Osteoblast (primary cell): Measurements from ENCODE around the gene KRT12. TPM values are rescaled to one million over a fixed set of nuclear protein-coding genes. Genes with fewer than 3 reads are reported as not detected.
"Not testable (repeated sequence)": the region's sequence is repeated elsewhere in the genome, so short reads cannot be mapped to it uniquely, and the experiment has no call there.

Source experiments
- DNase-seq: peaks from one replicate; pipeline ENCODE4 v3.0.0; 2011; ENCODE audit warnings: low spot score, mixed read lengths; ENCODE audit not compliant: insufficient read length; ENCODE audit errors: missing footprints
- H2AFZ ChIP-seq: 2 replicates; pipeline ENCODE4 v1.6.0; 2011; ENCODE audit warnings: mild to moderate bottlenecking, low read length
- H3K27ac ChIP-seq: 2 replicates; pipeline ENCODE4 v1.5.1; 2011; ENCODE audit warnings: mild to moderate bottlenecking, low read depth, low read length, moderate library complexity
- H3K27me3 ChIP-seq: 2 replicates; pipeline ENCODE4 v1.6.0; 2012; ENCODE audit warnings: mild to moderate bottlenecking, control low read depth, inconsistent platforms, low read length, moderate library complexity; ENCODE audit not compliant: insufficient read depth
- H3K36me3 ChIP-seq: 2 replicates; pipeline ENCODE4 v1.5.1; 2011; ENCODE audit warnings: mild to moderate bottlenecking, low read length, control low read depth, moderate library complexity; ENCODE audit not compliant: insufficient read depth
- H3K4me1 ChIP-seq: 2 replicates; pipeline ENCODE4 v1.5.1; 2011; ENCODE audit warnings: mild to moderate bottlenecking, low read length, control low read depth, moderate library complexity; ENCODE audit not compliant: insufficient read depth
- H3K4me2 ChIP-seq: 2 replicates; pipeline ENCODE4 v1.6.0; 2011; ENCODE audit warnings: mild to moderate bottlenecking, low read length; ENCODE audit not compliant: insufficient read depth
- H3K4me3 ChIP-seq: fragments of 200-600 bp; sonication (generic); 3 replicates; pipeline ENCODE4 v1.5.1; 2012; ENCODE audit warnings: mild to moderate bottlenecking, low read length, inconsistent platforms; ENCODE audit not compliant: insufficient read depth
- H3K79me2 ChIP-seq: 2 replicates; pipeline ENCODE4 v1.6.0; 2012; ENCODE audit warnings: mild to moderate bottlenecking, low read length, control low read depth, inconsistent platforms; ENCODE audit not compliant: insufficient read depth
- H3K9me3 ChIP-seq: 2 replicates; pipeline ENCODE4 v1.5.1; 2011; ENCODE audit warnings: low read depth, low read length, control low read depth
- H4K20me1 ChIP-seq: 2 replicates; pipeline ENCODE4 v1.6.0; 2012; ENCODE audit warnings: mild to moderate bottlenecking, low read length, control low read depth; ENCODE audit not compliant: insufficient read depth
- CTCF ChIP-seq: IDR thresholded peaks from 2 replicates; pipeline ENCODE4 v1.5.1; 2011; ENCODE audit warnings: mild to moderate bottlenecking, low read depth, low read length, moderate library complexity; ENCODE audit errors: extremely low read depth
- total RNA-seq: library from RNA; depleted of rRNA; stranded (reverse); fragments of >200 nt; gene quantifications from 2 replicates; pipeline ENCODE4 v1.2.3, GENCODE V29; 2012

KRT12 gene
- total RNA-seq, 1 donor: not detected

- no peaks in the 10 kb centered on the region for H3K79me2 ChIP-seq
- no peaks in the 10 kb centered on the region for H3K36me3 ChIP-seq
- no peak overlapping the region for H2AFZ ChIP-seq
- no peak for DNase-seq
- H3K9me3 ChIP-seq: no peaks in the 10 kb centered on the region
- no peak overlapping the region for H3K4me3 ChIP-seq
- no peaks in the 10 kb centered on the region for H3K27me3 ChIP-seq
- peaks cover 9% of the 10 kb centered on the region for H3K4me1 ChIP-seq
- no peak overlapping the region for H3K27ac ChIP-seq
- TF ChIP-seq CTCF: no peak
- no peaks in the 10 kb centered on the region for H4K20me1 ChIP-seq
- no peak overlapping the region for H3K4me2 ChIP-seq
Measured at GRCh38 chr17:40870136-40870535, 3.1 kb upstream of the KRT12 start.

DNA sequence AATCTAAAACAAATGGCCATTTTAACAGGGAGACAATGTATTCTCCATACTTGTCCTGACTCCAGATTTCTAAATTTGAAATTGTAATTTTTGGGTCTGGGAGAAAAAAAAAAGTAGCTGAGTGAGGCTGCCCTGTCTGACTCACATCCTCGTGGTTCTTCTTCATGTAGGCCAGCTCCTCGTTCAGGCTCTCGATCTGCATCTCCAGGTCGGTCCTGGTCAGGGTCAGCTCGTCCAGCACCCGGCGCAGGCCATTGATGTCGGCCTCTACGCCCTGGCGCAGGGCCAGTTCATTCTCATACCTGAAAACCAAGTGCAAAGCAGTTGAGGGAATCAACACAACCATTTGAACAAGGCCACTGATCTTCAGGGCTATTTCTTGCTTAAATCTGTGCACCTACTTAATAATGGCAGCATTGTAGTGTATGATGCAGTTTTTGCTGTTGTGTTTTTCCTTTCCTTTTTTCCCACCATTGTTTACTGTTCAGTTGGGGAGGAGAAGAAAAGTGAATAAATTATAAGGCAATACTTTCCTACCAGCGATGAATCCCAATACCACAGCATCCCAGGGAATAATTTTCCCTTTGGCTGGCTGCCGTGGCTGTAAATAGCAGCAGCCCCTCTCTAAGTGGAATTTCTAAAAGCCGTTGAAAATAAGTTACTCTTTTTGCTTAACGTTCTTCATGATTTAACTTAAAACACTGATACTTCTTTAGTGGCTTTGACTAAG, 2.2 kb downstream of the KRT12 start:
- DNase-seq: peak; percentile 80
- no peak for TF ChIP-seq CTCF
- H3K36me3 ChIP-seq: no peaks in the 10 kb centered on the region
- no peaks in the 10 kb centered on the region for H4K20me1 ChIP-seq
- no peaks in the 10 kb centered on the region for H3K79me2 ChIP-seq
- H3K4me3 ChIP-seq: no peak overlapping the region
- no peak overlapping the region for H3K4me2 ChIP-seq
- H3K27ac ChIP-seq: peak overlapping the region; percentile 18
- H3K9me3 ChIP-seq: no peaks in the 10 kb centered on the region
- peak overlapping the region; percentile 83 for H2AFZ ChIP-seq
- no peaks in the 10 kb centered on the region for H3K27me3 ChIP-seq
- H3K4me1 ChIP-seq: peaks cover 6% of the 10 kb centered on the region

DNA sequence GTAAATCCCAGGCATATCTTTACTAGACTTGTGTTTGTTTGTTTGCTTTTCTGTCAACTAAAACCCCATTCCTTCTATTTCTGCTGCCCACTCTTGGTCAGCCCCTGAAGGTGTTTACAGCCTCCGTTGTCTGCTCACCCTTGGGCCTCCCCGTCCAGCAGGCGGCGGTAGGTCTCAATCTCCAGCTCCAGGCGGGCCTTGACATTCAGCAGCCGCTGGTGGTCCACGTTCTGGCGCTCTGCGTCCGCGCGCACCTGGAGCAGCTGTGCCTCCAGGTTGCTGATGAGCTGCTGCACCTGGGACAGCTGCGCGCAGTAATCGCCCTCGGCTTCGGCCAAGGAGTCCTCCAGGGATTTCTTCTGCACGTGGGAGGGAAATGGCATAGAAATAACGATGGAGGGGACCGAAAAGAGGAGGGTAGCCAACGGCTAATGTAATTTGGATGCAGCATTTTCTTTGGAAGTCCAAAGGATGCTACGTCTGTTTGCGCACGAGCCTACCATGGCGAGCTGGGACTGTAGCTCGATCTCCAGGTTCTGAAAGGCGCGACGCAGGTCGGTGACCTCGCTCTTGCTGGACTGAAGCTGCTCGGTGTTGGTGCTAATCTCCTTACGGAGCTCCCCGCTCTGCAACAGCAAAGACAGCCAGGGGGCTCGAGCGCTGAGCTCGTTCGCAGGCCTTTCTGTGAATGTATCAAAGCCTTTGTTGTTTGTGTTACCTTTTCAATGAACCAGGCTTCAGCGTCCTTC, 3.9 kb downstream of the KRT12 start:
- Histone ChIP-seq H3K4me1 (peaks cover 6% of the 10 kb centered on the region), H3K79me2 (no peaks in the 10 kb centered on the region), H3K36me3 (no peaks in the 10 kb centered on the region), H3K27me3 (no peaks in the 10 kb centered on the region), H3K27ac (no peak overlapping the region), H2AFZ (no peak overlapping the region), H4K20me1 (no peaks in the 10 kb centered on the region), H3K4me2 (no peak overlapping the region), H3K9me3 (no peaks in the 10 kb centered on the region), H3K4me3 (no peak overlapping the region)
- DNase-seq: peak; percentile 42
- TF ChIP-seq CTCF: no peak

DNA sequence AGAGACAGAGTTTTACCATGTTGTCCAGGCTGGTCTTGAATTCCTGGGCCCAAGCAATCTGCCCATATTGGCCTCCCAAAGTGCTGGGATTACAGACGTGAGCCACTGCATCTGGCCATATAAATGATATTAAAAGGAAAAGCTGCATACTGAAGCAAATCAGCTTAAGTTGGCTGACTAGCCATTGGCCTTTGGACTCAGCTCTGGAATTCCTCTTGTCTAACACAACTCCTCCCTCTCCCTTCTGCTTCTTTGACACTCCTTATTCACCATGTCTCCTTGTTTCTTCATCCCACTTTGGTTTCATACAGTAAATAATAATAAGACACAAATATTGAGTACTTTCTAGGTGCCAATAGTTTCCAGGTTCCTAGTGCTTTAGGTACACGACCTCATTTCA, 7.5 kb downstream of the KRT12 start:
- Histone ChIP-seq H2AFZ (peak overlapping the region; percentile 25), H3K27ac (no peak overlapping the region), H3K27me3 (no peaks in the 10 kb centered on the region), H3K36me3 (no peaks in the 10 kb centered on the region), H4K20me1 (no peaks in the 10 kb centered on the region), H3K79me2 (no peaks in the 10 kb centered on the region), H3K4me2 (no peak overlapping the region), H3K9me3 (no peaks in the 10 kb centered on the region), H3K4me3 (no peak overlapping the region), H3K4me1 (peaks cover 9% of the 10 kb centered on the region)
- no peak for TF ChIP-seq CTCF
- no peak for DNase-seq

DNA sequence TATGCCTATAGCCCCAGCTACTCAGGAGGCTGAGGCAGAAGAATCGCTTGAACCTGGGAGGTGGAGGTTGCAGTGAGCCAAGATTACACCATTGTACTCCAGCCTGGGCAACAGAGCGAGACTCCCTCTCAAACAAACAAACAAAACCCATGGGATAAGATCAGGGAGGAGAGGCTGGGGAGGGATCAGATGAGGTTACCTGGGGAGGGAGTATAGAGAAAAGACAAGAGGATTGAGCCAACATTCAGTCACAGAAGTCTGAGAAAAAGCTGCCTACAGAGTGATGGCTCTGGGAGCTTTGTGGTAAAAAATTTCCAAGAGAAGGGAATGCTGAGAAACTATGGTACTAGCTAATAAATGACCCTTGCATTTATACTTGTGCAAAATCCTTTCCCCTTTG, 8.4 kb downstream of the KRT12 start:
- H3K27ac ChIP-seq, H3K27me3 ChIP-seq, DNase-seq, H3K9me3 ChIP-seq, H3K4me3 ChIP-seq, H4K20me1 ChIP-seq, H3K36me3 ChIP-seq, H3K4me2 ChIP-seq, H2AFZ ChIP-seq, H3K79me2 ChIP-seq: not testable (repeated sequence)
- H3K4me1 ChIP-seq: peaks cover 16% of the 10 kb centered on the region
